Measurements from ENCODE around the gene MANSC1. TPM values are rescaled to one million over a fixed set of nuclear protein-coding genes. Genes with fewer than 3 reads are reported as not detected.

Gene MANSC1
- total RNA-seq, 1 experiment from 2014 or later: 9.1 TPM

GRCh38 chr12:12334367-12335040, 15.5 kb downstream of the MANSC1 start:
- no peak overlapping the region for H4K91ac ChIP-seq (ENCODE audit: insufficient read length, low read depth, low read length)
- no peak overlapping the region for H3K4ac ChIP-seq (ENCODE audit: low read depth, low read length)
- no peak overlapping the region for H4K8ac ChIP-seq (replicated peaks; ENCODE audit: insufficient read length, low read depth, low read length)
- H3K9me3 ChIP-seq (ENCODE audit: control insufficient read depth, low read depth, low read length): no peaks in the 10 kb centered on the region
- H3K23ac ChIP-seq (ENCODE audit: insufficient read length, low read depth, low read length): no peak overlapping the region
- H2AFZ ChIP-seq (ENCODE audit: low read length): no peak overlapping the region
- H2BK15ac ChIP-seq (ENCODE audit: low read depth, low read length): no peak overlapping the region
- no peak overlapping the region for H2BK12ac ChIP-seq (ENCODE audit: insufficient read length, low read depth, low read length)
- Mint-ChIP-seq H3K27ac (peak overlapping the region in 1 of 3 experiments; percentile 49; a peak in 3 of 7 replicates), H3K4me1 (peaks cover 18 to 29% of the 10 kb centered on the region in 2 experiments), H3K9me3 (no peaks in the 10 kb centered on the region), H3K4me3 (no peak overlapping the region), H3K27me3 (ENCODE audit: low read depth) (no peaks in the 10 kb centered on the region), H3K36me3 (ENCODE audit: insufficient read depth in 1 of 3, low read depth in 3 of 3) (peaks cover 0 to 5% (median 0%) of the 10 kb centered on the region in 3 experiments; a peak in 2 of 7 replicates)
- TF ChIP-seq, protein P1, sequence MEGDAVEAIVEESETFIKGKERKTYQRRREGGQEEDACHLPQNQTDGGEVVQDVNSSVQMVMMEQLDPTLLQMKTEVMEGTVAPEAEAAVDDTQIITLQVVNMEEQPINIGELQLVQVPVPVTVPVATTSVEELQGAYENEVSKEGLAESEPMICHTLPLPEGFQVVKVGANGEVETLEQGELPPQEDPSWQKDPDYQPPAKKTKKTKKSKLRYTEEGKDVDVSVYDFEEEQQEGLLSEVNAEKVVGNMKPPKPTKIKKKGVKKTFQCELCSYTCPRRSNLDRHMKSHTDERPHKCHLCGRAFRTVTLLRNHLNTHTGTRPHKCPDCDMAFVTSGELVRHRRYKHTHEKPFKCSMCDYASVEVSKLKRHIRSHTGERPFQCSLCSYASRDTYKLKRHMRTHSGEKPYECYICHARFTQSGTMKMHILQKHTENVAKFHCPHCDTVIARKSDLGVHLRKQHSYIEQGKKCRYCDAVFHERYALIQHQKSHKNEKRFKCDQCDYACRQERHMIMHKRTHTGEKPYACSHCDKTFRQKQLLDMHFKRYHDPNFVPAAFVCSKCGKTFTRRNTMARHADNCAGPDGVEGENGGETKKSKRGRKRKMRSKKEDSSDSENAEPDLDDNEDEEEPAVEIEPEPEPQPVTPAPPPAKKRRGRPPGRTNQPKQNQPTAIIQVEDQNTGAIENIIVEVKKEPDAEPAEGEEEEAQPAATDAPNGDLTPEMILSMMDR (conservative IDR thresholded peaks at IDR 0.05): peak; percentile 94
- no peak overlapping the region for H3K27ac ChIP-seq (ENCODE audit: insufficient read length, low read depth, low read length)
- H3K79me2 ChIP-seq (ENCODE audit: insufficient read depth, low read length): no peaks in the 10 kb centered on the region
- no peak overlapping the region for H2BK5ac ChIP-seq (ENCODE audit: insufficient read length, low read length)
- no peaks in the 10 kb centered on the region for H3K27me3 ChIP-seq (ENCODE audit: insufficient read depth, low read length)
- H2BK20ac ChIP-seq (ENCODE audit: low read depth, low read length, poor library complexity, severe bottlenecking): no peak overlapping the region
- no peaks in the 10 kb centered on the region for H4K20me1 ChIP-seq (ENCODE audit: control insufficient read depth, insufficient read depth, insufficient read length)
- no peak overlapping the region for H3K14ac ChIP-seq (ENCODE audit: insufficient read depth, low read length)
- H3K4me2 ChIP-seq (ENCODE audit: insufficient read depth, insufficient read length, low read length): no peak overlapping the region
- H2AK5ac ChIP-seq (ENCODE audit: insufficient read length, low read length): no peak overlapping the region
- no peaks in the 10 kb centered on the region for H3K23me2 ChIP-seq (ENCODE audit: insufficient read length, low read depth, low read length, poor library complexity, severe bottlenecking)
- no peaks in the 10 kb centered on the region for H3K79me1 ChIP-seq (ENCODE audit: insufficient read depth, low read depth, low read length, poor library complexity, severe bottlenecking)
- WGBS (ENCODE audit: extremely low coverage, insufficient read length, low lambda C conversion rate): 100% methylated on average over 2 of the region's 10 CpGs
- peaks cover 4% of the 10 kb centered on the region; the same call in 1 of the 2 replicates for H3K4me1 ChIP-seq (ENCODE audit: insufficient read depth, low read length)
- no peak overlapping the region for H3K56ac ChIP-seq (ENCODE audit: insufficient read length, low read depth, low read length)
- H2BK120ac ChIP-seq (ENCODE audit: low read depth, low read length, poor library complexity, severe bottlenecking): no peak overlapping the region
- no peak overlapping the region for H3K18ac ChIP-seq (ENCODE audit: insufficient read length, low read depth, low read length)
- DNase-seq: peak; percentile 72
- H3T11ph ChIP-seq (ENCODE audit: low read length): no peak overlapping the region
- H3K9ac ChIP-seq (ENCODE audit: extremely low read depth, insufficient read length, low read length): no peak overlapping the region
- no peak overlapping the region for H4K5ac ChIP-seq (ENCODE audit: insufficient read length, low read depth, low read length)
